Epithelial cell of esophagus (primary cell): ENCODE measurements around the gene SHISA6.

Source experiments
- DNase-seq: peaks from one replicate; pipeline ENCODE4 v3.0.0; 2010; ENCODE audit warnings: low read depth
- H3K4me3 ChIP-seq: 2 replicates; pipeline ENCODE4 v1.5.1; 2011; ENCODE audit warnings: mild to moderate bottlenecking, low read length, control low read depth
- TF ChIP-seq, protein P1 (sequence below): IDR thresholded peaks from 2 replicates; pipeline ENCODE4 v1.5.1; 2011; ENCODE audit warnings: low read depth, mild to moderate bottlenecking, low read length, control low read depth, inconsistent platforms; ENCODE audit not compliant: insufficient read depth; ENCODE audit errors: missing control alignments

SHISA6 gene

DNA sequence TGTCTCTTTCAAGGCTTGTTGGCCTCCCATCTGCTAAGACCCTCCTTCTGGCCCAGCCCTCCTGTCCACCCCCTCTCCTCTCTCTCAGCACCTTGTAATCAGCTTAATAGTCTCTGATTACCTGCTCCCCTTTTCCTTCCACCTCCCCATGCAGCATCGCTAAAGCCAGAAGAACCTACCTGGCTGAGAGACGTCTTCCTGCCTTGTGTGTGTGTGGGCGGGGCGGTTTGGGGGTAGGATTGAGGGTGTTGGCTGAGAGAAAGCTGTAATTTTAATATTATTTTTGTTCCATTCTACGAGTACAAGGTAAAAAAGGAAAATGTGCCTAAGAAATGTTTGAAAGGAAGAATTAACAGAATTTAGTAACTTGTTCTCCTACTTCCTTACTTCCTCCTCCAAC, 360.6 kb downstream of the SHISA6 start:
- no peak overlapping the region for H3K4me3 ChIP-seq
- DNase-seq = no peak
- TF ChIP-seq, protein P1, sequence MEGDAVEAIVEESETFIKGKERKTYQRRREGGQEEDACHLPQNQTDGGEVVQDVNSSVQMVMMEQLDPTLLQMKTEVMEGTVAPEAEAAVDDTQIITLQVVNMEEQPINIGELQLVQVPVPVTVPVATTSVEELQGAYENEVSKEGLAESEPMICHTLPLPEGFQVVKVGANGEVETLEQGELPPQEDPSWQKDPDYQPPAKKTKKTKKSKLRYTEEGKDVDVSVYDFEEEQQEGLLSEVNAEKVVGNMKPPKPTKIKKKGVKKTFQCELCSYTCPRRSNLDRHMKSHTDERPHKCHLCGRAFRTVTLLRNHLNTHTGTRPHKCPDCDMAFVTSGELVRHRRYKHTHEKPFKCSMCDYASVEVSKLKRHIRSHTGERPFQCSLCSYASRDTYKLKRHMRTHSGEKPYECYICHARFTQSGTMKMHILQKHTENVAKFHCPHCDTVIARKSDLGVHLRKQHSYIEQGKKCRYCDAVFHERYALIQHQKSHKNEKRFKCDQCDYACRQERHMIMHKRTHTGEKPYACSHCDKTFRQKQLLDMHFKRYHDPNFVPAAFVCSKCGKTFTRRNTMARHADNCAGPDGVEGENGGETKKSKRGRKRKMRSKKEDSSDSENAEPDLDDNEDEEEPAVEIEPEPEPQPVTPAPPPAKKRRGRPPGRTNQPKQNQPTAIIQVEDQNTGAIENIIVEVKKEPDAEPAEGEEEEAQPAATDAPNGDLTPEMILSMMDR = no peak

DNA sequence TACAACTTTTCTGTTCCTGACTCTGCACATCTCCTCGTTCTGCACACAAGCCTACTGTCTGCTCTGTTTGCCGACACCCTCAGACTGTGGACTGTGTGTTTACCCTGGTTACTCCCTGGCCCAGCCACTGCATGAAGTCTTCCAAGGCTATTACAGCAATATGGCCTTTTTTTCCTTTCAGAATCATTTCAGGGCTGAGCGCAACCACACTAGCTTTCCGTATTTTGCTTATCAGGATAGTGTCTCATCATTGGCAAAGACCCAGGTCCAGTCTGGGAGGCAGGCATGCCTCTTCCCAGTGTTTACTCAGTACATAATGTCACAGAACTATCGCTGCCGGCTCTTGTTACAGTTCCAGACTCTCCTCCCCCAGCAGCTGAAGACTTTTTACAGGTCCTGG, 367.4 kb downstream of the SHISA6 start:
- no peak overlapping the region for H3K4me3 ChIP-seq
- no peak for DNase-seq
- TF ChIP-seq, protein P1 = no peak

- TF ChIP-seq, protein P1 = no peak
- no peak overlapping the region for H3K4me3 ChIP-seq
- DNase-seq = no peak
These were observed 370.1 kb downstream of the SHISA6 start for GRCh38 chr17:11610999-11611566.

- H3K4me3 ChIP-seq = no peak overlapping the region
- TF ChIP-seq, protein P1 = no peak
- no peak for DNase-seq
These were observed 371.9 kb downstream of the SHISA6 start for GRCh38 chr17:11612956-11613355.
